ENCODE results near the gene PRKG1. TPM values are rescaled to one million over a fixed set of nuclear protein-coding genes. Genes with fewer than 3 reads are reported as not detected.

The PRKG1 gene
- total and polyA plus RNA-seq, 4 donors = 0.46 to 5.1 (median 1.5) TPM

DNA sequence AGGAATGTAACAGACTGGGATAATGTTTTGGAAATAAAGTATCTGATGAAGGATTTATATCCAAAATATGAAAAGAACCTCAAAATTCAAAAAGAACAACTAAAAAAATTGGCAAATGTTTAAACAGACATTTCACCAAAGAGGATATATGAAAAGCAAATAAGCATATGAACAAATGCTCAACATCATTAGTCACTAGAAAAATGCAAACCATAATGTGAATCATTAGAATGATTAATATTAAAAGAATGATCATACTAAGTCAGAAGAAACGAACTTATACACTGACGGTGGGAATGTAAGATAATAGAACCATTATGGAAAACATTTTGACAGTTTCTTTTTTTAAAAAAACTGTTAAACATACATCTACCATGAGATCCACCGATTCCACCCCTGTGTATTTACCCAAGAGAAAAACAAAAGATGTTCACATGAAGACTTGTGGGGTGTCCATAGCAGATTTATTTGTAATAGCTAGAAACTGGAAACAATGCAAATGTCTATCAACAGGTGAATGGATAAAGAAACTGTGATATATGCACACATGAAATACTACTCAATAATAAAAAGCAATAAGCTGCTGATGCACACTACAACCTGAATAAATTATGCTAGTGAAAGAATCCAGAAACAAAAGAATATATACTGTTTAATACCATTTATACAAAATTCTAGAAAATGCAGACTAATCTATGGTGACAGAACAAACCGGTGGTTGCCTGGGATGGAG lies 35.7 kb downstream of the PRKG1 start:
- Histone ChIP-seq H3K4me3 (ENCODE audit: low read depth in 1 of 3, low read length in 3 of 3) (no peak overlapping the region), H3K36me3 (ENCODE audit: control insufficient read depth in 4 of 4, insufficient read depth in 3 of 4, low read depth in 1 of 4, low read length in 3 of 4) (no peaks in the 10 kb centered on the region), H3K9me3 (ENCODE audit: control insufficient read depth in 4 of 4, low read length in 3 of 4) (no peaks in the 10 kb centered on the region), H3K27ac (ENCODE audit: low read depth in 1 of 2, low read length in 2 of 2) (no peak overlapping the region), H3K9ac (ENCODE audit: low read depth in 1 of 2, low read length in 2 of 2) (no peak overlapping the region), H3K27me3 (ENCODE audit: control insufficient read depth in 4 of 4, insufficient read depth in 4 of 4, low read length in 3 of 4) (peaks cover 0 to 3% (median 0%) of the 10 kb centered on the region in 4 donors), H3K4me1 (ENCODE audit: control insufficient read depth in 4 of 4, insufficient read depth in 4 of 4, low read length in 3 of 4) (no peaks in the 10 kb centered on the region)
- TF ChIP-seq, protein P1, sequence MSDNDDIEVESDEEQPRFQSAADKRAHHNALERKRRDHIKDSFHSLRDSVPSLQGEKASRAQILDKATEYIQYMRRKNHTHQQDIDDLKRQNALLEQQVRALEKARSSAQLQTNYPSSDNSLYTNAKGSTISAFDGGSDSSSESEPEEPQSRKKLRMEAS (IDR thresholded peaks at IDR 0.05) = no peak
- TF ChIP-seq HNF4A (conservative IDR thresholded peaks at IDR 0.05) = no peak
- TF ChIP-seq RAD21 (IDR thresholded peaks at IDR 0.05) = no peak
- no peak for TF ChIP-seq YY1 (IDR thresholded peaks at IDR 0.05)
- no peak for TF ChIP-seq JUND (IDR thresholded peaks at IDR 0.05)
- no peak for TF ChIP-seq EGR1 (IDR thresholded peaks at IDR 0.05; ENCODE audit: low read depth in 2 of 2)
- no peak for TF ChIP-seq SP1 (IDR thresholded peaks at IDR 0.05)
- TF ChIP-seq GABPA (IDR thresholded peaks at IDR 0.05 in 1 of 2, conservative IDR thresholded peaks at IDR 0.05 in 1 of 2) = no peak
- TF ChIP-seq FOXA2 (IDR thresholded peaks at IDR 0.05) = no peak
- TF ChIP-seq TAF1 (conservative IDR thresholded peaks at IDR 0.05) = no peak
- TF ChIP-seq, protein P2, sequence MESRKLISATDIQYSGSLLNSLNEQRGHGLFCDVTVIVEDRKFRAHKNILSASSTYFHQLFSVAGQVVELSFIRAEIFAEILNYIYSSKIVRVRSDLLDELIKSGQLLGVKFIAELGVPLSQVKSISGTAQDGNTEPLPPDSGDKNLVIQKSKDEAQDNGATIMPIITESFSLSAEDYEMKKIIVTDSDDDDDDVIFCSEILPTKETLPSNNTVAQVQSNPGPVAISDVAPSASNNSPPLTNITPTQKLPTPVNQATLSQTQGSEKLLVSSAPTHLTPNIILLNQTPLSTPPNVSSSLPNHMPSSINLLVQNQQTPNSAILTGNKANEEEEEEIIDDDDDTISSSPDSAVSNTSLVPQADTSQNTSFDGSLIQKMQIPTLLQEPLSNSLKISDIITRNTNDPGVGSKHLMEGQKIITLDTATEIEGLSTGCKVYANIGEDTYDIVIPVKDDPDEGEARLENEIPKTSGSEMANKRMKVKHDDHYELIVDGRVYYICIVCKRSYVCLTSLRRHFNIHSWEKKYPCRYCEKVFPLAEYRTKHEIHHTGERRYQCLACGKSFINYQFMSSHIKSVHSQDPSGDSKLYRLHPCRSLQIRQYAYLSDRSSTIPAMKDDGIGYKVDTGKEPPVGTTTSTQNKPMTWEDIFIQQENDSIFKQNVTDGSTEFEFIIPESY (IDR thresholded peaks at IDR 0.05) = no peak
- TF ChIP-seq FOXA1 (IDR thresholded peaks at IDR 0.05) = no peak
- TF ChIP-seq NR2F2 (IDR thresholded peaks at IDR 0.05) = no peak
- TF ChIP-seq REST (IDR thresholded peaks at IDR 0.05) = no peak
- no peak for TF ChIP-seq ATF3 (IDR thresholded peaks at IDR 0.05)
- 66% methylated on average over 4 of the region's 4 CpGs for WGBS
- no peak for DNase-seq (ENCODE audit: low spot score)

- H3K36me3 ChIP-seq (ENCODE audit: control insufficient read depth in 4 of 4, insufficient read depth in 3 of 4, low read depth in 1 of 4, low read length in 3 of 4) = no peaks in the 10 kb centered on the region
- H3K4me3 ChIP-seq (ENCODE audit: low read depth in 1 of 3, low read length in 3 of 3) = no peak overlapping the region
- no peak for TF ChIP-seq SP1 (IDR thresholded peaks at IDR 0.05)
- TF ChIP-seq EGR1 (IDR thresholded peaks at IDR 0.05; ENCODE audit: low read depth in 2 of 2) = no peak
- no peak for TF ChIP-seq YY1 (IDR thresholded peaks at IDR 0.05)
- TF ChIP-seq JUND (IDR thresholded peaks at IDR 0.05) = no peak
- TF ChIP-seq GABPA (IDR thresholded peaks at IDR 0.05 in 1 of 2, conservative IDR thresholded peaks at IDR 0.05 in 1 of 2) = no peak
- no peaks in the 10 kb centered on the region for H3K27me3 ChIP-seq (ENCODE audit: control insufficient read depth in 4 of 4, insufficient read depth in 4 of 4, low read length in 3 of 4)
- no peak overlapping the region for H3K9ac ChIP-seq (ENCODE audit: low read depth in 1 of 2, low read length in 2 of 2)
- 82% methylated on average over 4 of the region's 4 CpGs for WGBS
- no peak for DNase-seq (ENCODE audit: low spot score)
- H3K4me1 ChIP-seq (ENCODE audit: control insufficient read depth in 4 of 4, insufficient read depth in 4 of 4, low read length in 3 of 4) = no peaks in the 10 kb centered on the region
- no peaks in the 10 kb centered on the region for H3K9me3 ChIP-seq (ENCODE audit: control insufficient read depth in 4 of 4, low read length in 3 of 4)
- H3K27ac ChIP-seq (ENCODE audit: low read depth in 1 of 2, low read length in 2 of 2) = no peak overlapping the region
These were observed 37.7 kb downstream of the PRKG1 start for GRCh38 chr10:51112013-51112412.
